Activated CD4-positive, alpha-beta T cell treated with anti-CD3 and anti-CD28 coated beads, Interleukin-2, amount 10 ng/mL, durations not matched to agents 24 days and 14 days (primary cell): ENCODE measurements around the gene ATP12A. TPM values are rescaled to one million over a fixed set of nuclear protein-coding genes. Genes with fewer than 3 reads are reported as not detected.

Experiments
- DNase-seq: peaks from one replicate; pipeline ENCODE4 v3.0.0; 2022
- H3K27ac Mint-ChIP-seq: one replicate; pipeline ENCODE4 v1.8.0; 2022; ENCODE audit warnings: mild to moderate bottlenecking, mixed read lengths
- H3K27me3 Mint-ChIP-seq: one replicate; pipeline ENCODE4 v1.8.0; 2022; ENCODE audit warnings: mixed read lengths
- H3K36me3 Mint-ChIP-seq: one replicate; pipeline ENCODE4 v1.8.0; 2022; ENCODE audit warnings: low read depth, mild to moderate bottlenecking, mixed read lengths
- H3K4me1 Mint-ChIP-seq: one replicate; pipeline ENCODE4 v1.8.0; 2021; ENCODE audit warnings: mixed read lengths
- H3K4me3 Mint-ChIP-seq: one replicate; pipeline ENCODE4 v1.8.0; 2022; ENCODE audit warnings: mild to moderate bottlenecking, moderate library complexity, mixed read lengths
- H3K9me3 Mint-ChIP-seq: one replicate; pipeline ENCODE4 v1.8.0; 2021; ENCODE audit warnings: mixed read lengths
- intact Hi-C: fragments of 100-400 bp; cut with micrococcal nuclease; formaldehyde crosslinking; loops from one replicate; pipeline ENCODE4 v1.15.1; 2023
- total RNA-seq: library from RNA; stranded (reverse); gene quantifications from 2 replicates; pipeline ENCODE4 v1.2.3, GENCODE V29; 2022

ATP12A gene
- total RNA-seq, 1 donor from 2014 or later = 0.23 TPM

DNA sequence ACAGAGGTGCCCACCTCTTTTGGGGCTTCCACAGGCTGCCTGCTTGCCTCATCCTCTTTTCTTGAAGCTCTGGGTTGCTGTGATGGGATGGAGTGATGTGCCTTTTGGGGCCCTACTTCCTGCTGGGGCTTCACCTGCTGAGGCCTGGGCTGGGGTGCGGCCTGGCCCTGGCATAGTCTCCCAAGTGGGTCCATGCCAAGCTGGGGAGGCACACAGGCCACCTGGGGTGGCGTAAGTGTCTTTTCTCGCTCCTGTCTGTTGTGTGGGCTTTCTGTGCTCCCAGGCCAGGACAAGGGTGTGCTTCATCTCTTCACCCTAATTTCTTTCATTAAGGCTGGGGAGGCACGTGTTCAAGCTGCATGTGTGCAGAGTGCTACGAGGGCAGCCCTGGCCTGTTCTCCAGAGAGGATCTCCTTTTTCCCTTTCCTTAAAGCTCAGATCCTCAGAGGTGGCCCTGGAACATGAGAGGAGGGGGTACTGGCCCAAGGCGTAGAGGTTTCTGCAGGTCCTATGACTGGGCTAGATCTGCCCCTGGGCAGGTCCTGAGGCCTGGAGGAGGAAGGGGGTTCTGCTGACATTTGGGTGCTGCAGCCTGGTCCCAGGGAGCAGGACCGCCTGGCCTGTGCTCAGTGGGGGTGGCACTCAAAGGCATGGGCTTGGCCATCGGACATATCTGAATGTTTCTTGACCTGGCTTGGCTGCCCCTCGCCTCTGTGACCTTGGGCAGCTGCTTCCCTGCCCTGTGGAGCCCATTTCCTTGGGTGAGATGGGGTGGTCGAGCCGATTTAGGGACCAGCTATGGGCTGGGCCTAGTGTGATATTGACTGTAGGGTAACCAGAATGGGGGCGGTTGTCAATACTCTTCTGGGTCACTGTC lies 60.0 kb downstream of the ATP12A start:
- H3K36me3 Mint-ChIP-seq = no peaks in the 10 kb centered on the region

DNA sequence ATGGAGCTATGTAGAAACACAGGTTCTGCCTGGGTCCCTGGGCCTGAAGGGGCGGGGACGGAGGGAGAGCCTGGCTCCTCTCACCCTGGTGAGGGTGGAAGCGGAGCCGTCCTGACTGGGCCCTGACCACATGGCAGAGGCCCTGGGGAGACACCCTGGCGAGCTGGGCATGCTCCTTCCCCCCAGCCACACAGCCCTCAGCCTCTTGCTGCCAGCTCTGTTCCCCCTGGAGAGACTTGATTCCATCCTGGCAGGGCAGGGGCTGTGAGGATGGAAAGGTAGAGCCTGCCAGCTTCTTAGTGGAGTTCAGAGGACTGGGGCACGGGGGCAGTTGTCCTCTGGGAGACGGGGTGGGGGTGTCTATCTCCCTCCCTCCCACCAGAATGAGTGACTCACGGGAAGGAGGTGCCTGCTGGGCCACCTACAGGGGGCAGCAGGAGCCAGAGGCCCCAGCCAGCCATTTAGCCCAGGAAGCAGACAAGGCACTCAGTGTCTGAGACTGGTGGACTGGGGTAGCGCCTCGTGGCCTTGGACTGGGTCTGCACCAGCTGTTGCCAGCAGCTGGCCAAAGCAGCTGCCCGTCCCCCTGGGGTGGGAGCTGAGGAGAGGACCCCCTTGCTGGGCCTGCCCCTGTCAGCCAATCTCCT lies 60.9 kb downstream of the ATP12A start:
- Mint-ChIP-seq H3K27me3 (peaks cover 21% of the 10 kb centered on the region), H3K36me3 (no peaks in the 10 kb centered on the region), H3K4me3 (no peak overlapping the region), H3K9me3 (no peaks in the 10 kb centered on the region), H3K4me1 (no peaks in the 10 kb centered on the region), H3K27ac (no peak overlapping the region)
- intact Hi-C loops = no loop called here
- peak; percentile 59 for DNase-seq

More for the DNA sequence above, 60.0 kb downstream of the ATP12A start:
- H3K4me3 Mint-ChIP-seq = no peak overlapping the region
- H3K27me3 Mint-ChIP-seq = peaks cover 18% of the 10 kb centered on the region
- no peaks in the 10 kb centered on the region for H3K4me1 Mint-ChIP-seq
- intact Hi-C loops = no loop called here
- no peaks in the 10 kb centered on the region for H3K9me3 Mint-ChIP-seq
- no peak overlapping the region for H3K27ac Mint-ChIP-seq
- DNase-seq = peak; percentile 48

DNA sequence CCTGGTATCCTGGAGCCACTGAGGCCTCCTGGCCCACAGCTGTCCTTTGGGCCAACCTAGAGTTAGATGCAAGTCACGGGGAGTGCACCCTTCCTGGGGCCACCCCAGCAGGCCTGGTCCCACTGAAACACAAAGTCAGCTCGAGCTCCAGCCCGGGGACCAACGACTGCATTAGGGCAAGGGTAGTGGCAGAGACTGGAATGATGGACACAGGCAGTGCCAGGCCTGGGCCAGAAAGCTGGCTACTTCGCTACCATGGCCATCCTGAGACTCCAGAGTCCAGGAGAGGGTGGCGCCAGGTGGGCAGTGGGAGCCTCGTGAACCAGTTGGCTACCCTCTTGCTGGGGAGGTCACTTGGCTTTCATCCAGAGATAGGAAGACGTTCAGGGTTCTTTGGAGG lies 61.6 kb downstream of the ATP12A start:
- Mint-ChIP-seq H3K9me3 (no peaks in the 10 kb centered on the region), H3K4me1 (no peaks in the 10 kb centered on the region), H3K27me3 (peaks cover 27% of the 10 kb centered on the region), H3K36me3 (no peaks in the 10 kb centered on the region), H3K4me3 (no peak overlapping the region), H3K27ac (no peak overlapping the region)
- no peak for DNase-seq
- intact Hi-C loops = no loop called here

GRCh38 chr13:24742294-24742693 lies 62.1 kb downstream of the ATP12A start:
- Mint-ChIP-seq H3K9me3 (no peaks in the 10 kb centered on the region), H3K4me1 (peaks cover 4% of the 10 kb centered on the region)
- intact Hi-C loops = no loop called here

DNA sequence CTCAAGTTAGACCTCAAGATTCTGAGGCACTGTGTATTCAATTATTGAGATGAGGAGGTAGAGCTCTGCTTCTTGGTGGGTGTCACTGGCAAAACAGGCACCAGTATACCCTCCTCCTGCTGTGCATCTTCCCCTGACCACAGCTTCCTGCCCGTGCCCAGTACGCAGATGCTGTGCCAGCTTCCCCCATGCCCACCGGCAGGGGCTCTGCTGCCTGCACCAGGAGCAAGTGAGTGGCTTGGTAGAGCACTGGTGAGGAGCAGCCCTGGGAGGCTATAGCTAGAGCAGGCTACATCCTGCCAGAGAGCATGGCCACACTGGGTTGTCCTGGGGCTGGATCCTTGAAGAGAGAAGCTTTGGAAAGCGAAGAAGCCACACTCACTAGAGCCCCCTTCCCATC lies 62.8 kb downstream of the ATP12A start:
- Mint-ChIP-seq H3K27me3 (peaks cover 37% of the 10 kb centered on the region), H3K36me3 (no peaks in the 10 kb centered on the region), H3K27ac (no peak overlapping the region), H3K9me3 (no peaks in the 10 kb centered on the region), H3K4me3 (no peak overlapping the region), H3K4me1 (peaks cover 5% of the 10 kb centered on the region)
- intact Hi-C loops = no loop called here
- peak; percentile 49 for DNase-seq

More at GRCh38 chr13:24742294-24742693, 62.1 kb downstream of the ATP12A start:
- Mint-ChIP-seq H3K27me3 (peaks cover 32% of the 10 kb centered on the region), H3K27ac (no peak overlapping the region), H3K4me3 (no peak overlapping the region), H3K36me3 (no peaks in the 10 kb centered on the region)
- DNase-seq = no peak

GRCh38 chr13:24744247-24744646 lies 64.0 kb downstream of the ATP12A start:
- H3K27me3 Mint-ChIP-seq = peaks cover 48% of the 10 kb centered on the region

GRCh38 chr13:24745516-24745860 lies 65.3 kb downstream of the ATP12A start:
- intact Hi-C loops = no loop called here
- H3K27ac Mint-ChIP-seq = no peak overlapping the region
- H3K4me3 Mint-ChIP-seq = no peak overlapping the region
- no peaks in the 10 kb centered on the region for H3K9me3 Mint-ChIP-seq
- peaks cover 60% of the 10 kb centered on the region for H3K27me3 Mint-ChIP-seq
- H3K36me3 Mint-ChIP-seq = no peaks in the 10 kb centered on the region
- H3K4me1 Mint-ChIP-seq = peaks cover 5% of the 10 kb centered on the region
- no peak for DNase-seq

More at GRCh38 chr13:24744247-24744646, 64.0 kb downstream of the ATP12A start:
- Mint-ChIP-seq H3K4me1 (peaks cover 5% of the 10 kb centered on the region), H3K27ac (no peak overlapping the region), H3K4me3 (no peak overlapping the region), H3K9me3 (no peaks in the 10 kb centered on the region), H3K36me3 (no peaks in the 10 kb centered on the region)
- DNase-seq = no peak
- intact Hi-C loops = no loop called here

GRCh38 chr13:24745861-24746617 lies 65.8 kb downstream of the ATP12A start:
- H3K9me3 Mint-ChIP-seq = no peaks in the 10 kb centered on the region
- DNase-seq = peak; percentile 51
- H3K36me3 Mint-ChIP-seq = no peaks in the 10 kb centered on the region
- H3K27ac Mint-ChIP-seq = no peak overlapping the region
- H3K4me1 Mint-ChIP-seq = peaks cover 5% of the 10 kb centered on the region
- peaks cover 66% of the 10 kb centered on the region for H3K27me3 Mint-ChIP-seq
- H3K4me3 Mint-ChIP-seq = peak overlapping the region; percentile 47
- intact Hi-C loops = no loop called here

DNA sequence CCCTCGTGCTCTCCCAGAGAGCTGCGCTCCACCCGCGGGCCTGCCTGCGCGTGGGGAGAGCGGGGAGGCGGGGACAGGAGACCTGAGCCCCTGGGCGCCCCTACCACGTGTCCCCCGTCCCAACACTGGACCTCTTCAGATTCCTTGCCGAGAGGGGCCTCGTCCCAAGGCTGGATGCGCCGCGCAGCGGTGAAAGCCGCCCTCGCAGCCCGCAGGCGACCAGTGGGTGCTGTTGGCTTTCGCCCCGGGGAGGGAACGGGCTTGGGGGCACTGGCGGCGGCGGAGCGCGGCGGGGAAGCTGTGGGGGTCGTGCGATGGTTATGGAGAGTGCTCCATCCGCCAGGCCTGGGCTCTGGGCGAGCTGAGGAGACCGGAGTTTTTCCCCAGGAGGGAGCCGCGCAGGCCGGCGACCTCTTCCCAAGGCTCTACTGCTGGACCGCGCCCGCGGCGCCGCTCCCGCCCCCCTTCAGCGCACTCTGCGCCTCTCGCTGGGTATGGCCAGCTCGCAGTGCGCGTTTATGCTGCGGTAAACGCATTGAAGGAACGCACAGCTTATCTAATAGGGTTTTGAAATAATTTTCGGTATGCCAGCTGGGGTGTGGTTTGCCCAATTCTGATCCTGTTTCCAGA lies 66.5 kb downstream of the ATP12A start:
- Mint-ChIP-seq H3K4me1 (peaks cover 5% of the 10 kb centered on the region), H3K4me3 (peak overlapping the region; percentile 77), H3K36me3 (no peaks in the 10 kb centered on the region), H3K27ac (no peak overlapping the region), H3K27me3 (peaks cover 69% of the 10 kb centered on the region), H3K9me3 (no peaks in the 10 kb centered on the region)
- intact Hi-C loops = no loop called here
- peak; percentile 59 for DNase-seq

GRCh38 chr13:24747248-24748060 lies 67.2 kb downstream of the ATP12A start:
- H3K4me1 Mint-ChIP-seq = peaks cover 5% of the 10 kb centered on the region
- no peak overlapping the region for H3K27ac Mint-ChIP-seq
- H3K4me3 Mint-ChIP-seq = peak overlapping the region; percentile 77
- no peaks in the 10 kb centered on the region for H3K9me3 Mint-ChIP-seq
- no peaks in the 10 kb centered on the region for H3K36me3 Mint-ChIP-seq
- peak; percentile 76 for DNase-seq
- H3K27me3 Mint-ChIP-seq = peaks cover 71% of the 10 kb centered on the region
- intact Hi-C loops = no loop called here

DNA sequence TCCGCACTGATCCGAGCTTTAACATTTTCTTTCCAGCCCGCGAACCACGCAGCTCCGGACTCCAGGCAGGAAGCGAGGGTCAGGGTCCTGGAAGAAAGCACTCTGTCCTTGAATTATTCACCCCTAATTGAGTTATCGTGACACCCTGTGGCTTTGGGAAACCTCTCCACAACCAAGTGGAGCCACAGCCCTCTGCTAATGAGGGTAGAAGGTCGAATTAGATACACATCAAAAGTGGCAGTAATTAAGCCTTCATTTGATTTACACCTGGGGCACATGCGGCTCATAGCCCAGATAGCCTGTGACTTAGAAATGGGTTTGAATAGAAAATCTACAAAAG lies 67.8 kb downstream of the ATP12A start:
- H3K4me1 Mint-ChIP-seq = peaks cover 5% of the 10 kb centered on the region
- peak overlapping the region; percentile 75 for H3K4me3 Mint-ChIP-seq
- no peaks in the 10 kb centered on the region for H3K9me3 Mint-ChIP-seq
- no peak overlapping the region for H3K27ac Mint-ChIP-seq
- H3K36me3 Mint-ChIP-seq = no peaks in the 10 kb centered on the region
- no peak for DNase-seq
- H3K27me3 Mint-ChIP-seq = peaks cover 69% of the 10 kb centered on the region
- intact Hi-C loops = no loop called here

GRCh38 chr13:24759197-24759596 lies 79.0 kb downstream of the ATP12A start:
- Mint-ChIP-seq H3K27ac (no peak overlapping the region), H3K4me1 (no peaks in the 10 kb centered on the region), H3K36me3 (no peaks in the 10 kb centered on the region), H3K9me3 (no peaks in the 10 kb centered on the region), H3K27me3 (peaks cover 31% of the 10 kb centered on the region), H3K4me3 (no peak overlapping the region)
- intact Hi-C loops = no loop called here
- no peak for DNase-seq
